Erythroblast (primary cell): ENCODE measurements around the gene ELMO2.

Source experiments
- GATA1 ChIP-seq: IDR thresholded peaks from 2 replicates; pipeline ENCODE4 v1.6.1; 2011; ENCODE audit warnings: low read depth, mild to moderate bottlenecking, control low read depth, low read length, moderate library complexity
- POLR2A ChIP-seq: IDR thresholded peaks from 2 replicates; pipeline ENCODE4 v1.6.1; 2011; ENCODE audit warnings: mild to moderate bottlenecking, low read length

DNA sequence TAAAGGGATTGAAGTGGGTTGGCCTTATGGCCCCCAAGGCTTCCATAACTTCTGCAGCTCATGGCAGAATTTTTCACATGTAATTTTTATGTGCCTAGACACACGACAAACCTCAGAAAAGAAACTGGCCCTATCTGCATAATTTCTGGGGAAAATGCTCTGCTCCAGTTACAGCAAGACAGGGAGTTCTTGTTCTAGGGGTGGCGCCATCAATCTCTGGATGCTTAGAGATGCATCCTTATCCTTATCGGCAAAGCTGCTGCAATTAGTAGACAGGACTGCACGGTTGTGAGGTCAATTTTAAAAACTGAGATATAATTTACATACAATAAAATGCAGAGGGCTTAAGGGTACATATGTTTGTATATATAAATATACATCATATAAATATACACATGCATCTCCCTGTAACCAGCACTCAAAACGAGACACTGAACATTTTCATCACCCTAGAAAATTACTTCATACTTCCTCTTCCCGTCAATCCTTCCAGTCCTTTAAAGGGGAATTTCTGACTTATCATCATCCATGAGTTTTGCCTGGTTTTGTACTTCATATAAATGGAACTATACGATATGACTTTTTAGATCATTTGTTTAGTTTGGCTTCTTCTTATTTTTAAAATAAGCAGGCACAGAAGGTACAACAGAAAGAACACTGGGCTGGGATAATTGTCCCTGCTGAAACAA is 10.2 kb downstream of the ELMO2 start:
- TF ChIP-seq POLR2A, result no peak
- no peak for TF ChIP-seq GATA1
